ENCODE measurements around the gene PALD1.

DNA sequence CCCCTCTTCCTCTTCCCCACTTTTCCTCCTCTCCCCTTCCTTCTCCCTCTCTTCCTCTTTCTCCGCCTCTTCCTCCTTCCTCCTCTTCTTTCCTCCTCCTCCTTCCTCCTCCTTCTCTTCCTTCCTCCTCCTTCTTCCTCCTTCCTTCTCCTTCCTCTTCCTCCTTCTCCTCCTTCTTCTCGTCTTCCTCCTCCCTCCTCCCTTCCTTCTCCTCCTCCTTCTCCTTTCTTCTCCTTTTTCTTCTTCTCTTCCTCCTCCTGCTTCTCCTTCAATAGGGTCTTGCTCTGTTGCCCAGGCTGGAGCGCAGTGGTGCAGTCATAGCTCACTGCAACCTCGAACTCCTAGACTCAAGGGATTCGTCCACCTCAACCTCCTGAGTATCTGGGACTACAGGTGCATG lies 56.9 kb downstream of the PALD1 start:
- TF ChIP-seq, protein P1, sequence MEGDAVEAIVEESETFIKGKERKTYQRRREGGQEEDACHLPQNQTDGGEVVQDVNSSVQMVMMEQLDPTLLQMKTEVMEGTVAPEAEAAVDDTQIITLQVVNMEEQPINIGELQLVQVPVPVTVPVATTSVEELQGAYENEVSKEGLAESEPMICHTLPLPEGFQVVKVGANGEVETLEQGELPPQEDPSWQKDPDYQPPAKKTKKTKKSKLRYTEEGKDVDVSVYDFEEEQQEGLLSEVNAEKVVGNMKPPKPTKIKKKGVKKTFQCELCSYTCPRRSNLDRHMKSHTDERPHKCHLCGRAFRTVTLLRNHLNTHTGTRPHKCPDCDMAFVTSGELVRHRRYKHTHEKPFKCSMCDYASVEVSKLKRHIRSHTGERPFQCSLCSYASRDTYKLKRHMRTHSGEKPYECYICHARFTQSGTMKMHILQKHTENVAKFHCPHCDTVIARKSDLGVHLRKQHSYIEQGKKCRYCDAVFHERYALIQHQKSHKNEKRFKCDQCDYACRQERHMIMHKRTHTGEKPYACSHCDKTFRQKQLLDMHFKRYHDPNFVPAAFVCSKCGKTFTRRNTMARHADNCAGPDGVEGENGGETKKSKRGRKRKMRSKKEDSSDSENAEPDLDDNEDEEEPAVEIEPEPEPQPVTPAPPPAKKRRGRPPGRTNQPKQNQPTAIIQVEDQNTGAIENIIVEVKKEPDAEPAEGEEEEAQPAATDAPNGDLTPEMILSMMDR (IDR thresholded peaks at IDR 0.05): no peak
- no peak for TF ChIP-seq POLR2A (IDR thresholded peaks at IDR 0.05)

Measured in breast epithelium (tissue), 3 donors.